ACC112 (cell line): Measurements from ENCODE around the gene KRT222.

ENCODE experiments used
- H2AFZ ChIP-seq: fragments of 200-600 bp; sonication (generic); one replicate; pipeline ENCODE4 v1.6.0; 2017; ENCODE audit warnings: antibody characterized with exemption, low read length; ENCODE audit not compliant: unreplicated experiment
- H3K27ac ChIP-seq: fragments of 200-600 bp; sonication (generic); 2 replicates; pipeline ENCODE4 v1.5.1; 2014; ENCODE audit warnings: low read depth, mild to moderate bottlenecking, antibody characterized with exemption, low read length, moderate library complexity
- H3K27me3 ChIP-seq: fragments of 200-600 bp; sonication (generic); 2 replicates; pipeline ENCODE4 v1.6.1; 2014; ENCODE audit warnings: mild to moderate bottlenecking, antibody characterized with exemption, low read length, moderate library complexity, mixed read lengths; ENCODE audit not compliant: insufficient read depth
- H3K36me3 ChIP-seq: fragments of 200-600 bp; sonication (generic); 2 replicates; pipeline ENCODE4 v1.6.1; 2016; ENCODE audit warnings: mild to moderate bottlenecking, antibody characterized with exemption, low read length, moderate library complexity, mixed read lengths; ENCODE audit not compliant: insufficient read depth
- H3K4me1 ChIP-seq: fragments of 200-600 bp; sonication (generic); one replicate; pipeline ENCODE4 v1.6.1; 2016; ENCODE audit warnings: low read length, mixed read lengths; ENCODE audit not compliant: insufficient read depth, unreplicated experiment, control insufficient read depth
- H3K4me3 ChIP-seq: fragments of 200-600 bp; sonication (generic); 2 replicates; pipeline ENCODE4 v1.5.1; 2014; ENCODE audit warnings: mild to moderate bottlenecking, low read depth, low read length
- H3K79me2 ChIP-seq: fragments of 200-600 bp; sonication (generic); one replicate; pipeline ENCODE4 v1.6.0; 2016; ENCODE audit warnings: low read length; ENCODE audit not compliant: control insufficient read depth, unreplicated experiment, insufficient read depth

Gene KRT222

DNA sequence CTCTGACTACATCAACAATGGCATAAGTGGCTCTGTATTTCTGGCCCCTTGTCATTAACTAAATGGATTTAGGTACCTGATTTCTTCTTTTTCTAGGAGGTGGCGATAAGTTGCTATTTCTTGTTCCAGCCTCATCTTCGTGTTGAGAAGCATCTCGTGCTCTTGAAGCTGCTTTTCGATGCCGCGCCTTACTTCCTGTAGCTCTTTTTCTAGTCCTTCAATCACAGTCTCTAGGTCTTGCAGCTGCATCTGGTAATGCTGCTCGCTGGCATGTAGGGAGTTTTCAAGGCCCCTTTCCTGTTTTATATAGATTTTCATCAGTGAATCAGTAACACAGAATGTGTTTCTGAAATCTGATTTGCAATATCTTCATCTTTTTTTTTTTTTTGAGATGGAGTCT, 5.1 kb downstream of the KRT222 start:
- H3K36me3 ChIP-seq = no peaks in the 10 kb centered on the region
- no peak overlapping the region for H2AFZ ChIP-seq
- H3K79me2 ChIP-seq = no peaks in the 10 kb centered on the region
- no peaks in the 10 kb centered on the region for H3K4me1 ChIP-seq
- no peak overlapping the region for H3K4me3 ChIP-seq
- H3K27ac ChIP-seq = no peak overlapping the region
- H3K27me3 ChIP-seq = no peaks in the 10 kb centered on the region

- no peaks in the 10 kb centered on the region for H3K4me1 ChIP-seq
- no peaks in the 10 kb centered on the region for H3K79me2 ChIP-seq
- H2AFZ ChIP-seq = no peak overlapping the region
- H3K36me3 ChIP-seq = no peaks in the 10 kb centered on the region
- H3K4me3 ChIP-seq = no peak overlapping the region
- H3K27ac ChIP-seq = no peak overlapping the region
- no peaks in the 10 kb centered on the region for H3K27me3 ChIP-seq
These were observed 6.6 kb downstream of the KRT222 start for GRCh38 chr17:40658396-40658795.

DNA sequence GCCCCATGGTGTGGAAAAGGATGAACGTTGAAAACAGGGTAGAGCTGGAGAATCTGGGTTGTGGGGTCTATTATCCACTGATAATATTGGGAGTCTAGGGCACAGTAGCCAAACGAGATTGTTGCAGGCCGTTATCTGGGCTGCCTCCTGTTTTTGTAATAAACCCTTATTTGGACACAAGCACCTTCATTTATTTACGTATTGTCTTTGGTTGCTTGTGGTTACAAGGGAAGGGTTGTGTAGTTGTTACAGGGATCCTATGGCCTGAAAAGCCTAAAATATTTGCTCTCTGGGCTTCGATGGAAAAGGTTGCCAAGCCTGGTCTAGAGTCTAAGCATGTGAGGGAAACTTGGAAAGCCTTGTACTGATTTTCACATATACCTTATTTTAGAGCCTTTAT, 13.0 kb downstream of the KRT222 start:
- Histone ChIP-seq H2AFZ (no peak overlapping the region), H3K27me3 (no peaks in the 10 kb centered on the region), H3K4me1 (peaks cover 6% of the 10 kb centered on the region), H3K36me3 (no peaks in the 10 kb centered on the region), H3K79me2 (peaks cover 15% of the 10 kb centered on the region), H3K4me3 (no peak overlapping the region), H3K27ac (no peak overlapping the region)

GRCh38 chr17:40648384-40648968, 16.5 kb downstream of the KRT222 start:
- Histone ChIP-seq H2AFZ (peak overlapping the region; percentile 93), H3K4me3 (peak overlapping the region; percentile 90), H3K27ac (peak overlapping the region; percentile 88), H3K4me1 (peaks cover 22% of the 10 kb centered on the region), H3K79me2 (peaks cover 45% of the 10 kb centered on the region), H3K27me3 (no peaks in the 10 kb centered on the region), H3K36me3 (peaks cover 10% of the 10 kb centered on the region)

- no peaks in the 10 kb centered on the region for H3K27me3 ChIP-seq
- H3K27ac ChIP-seq = peak within 1 kb of the TSS; percentile 88
- H3K4me1 ChIP-seq = peaks cover 22% of the 10 kb centered on the region
- H3K4me3 ChIP-seq = peak within 1 kb of the TSS; percentile 90
- peak within 1 kb of the TSS; percentile 93 for H2AFZ ChIP-seq
- peaks cover 51% of the 10 kb centered on the region for H3K79me2 ChIP-seq
- peaks cover 17% of the 10 kb centered on the region for H3K36me3 ChIP-seq
These were observed 17.2 kb downstream of the KRT222 start, which contains the start of gene SMARCE1 for GRCh38 chr17:40647624-40648383. TSS of gene SMARCE1 (minus strand) at chr17:40647818. CDS start at chr17:40645802, 2,016 bp downstream.

GRCh38 chr17:40646791-40647623, 18.0 kb downstream of the KRT222 start:
- peaks cover 22% of the 10 kb centered on the region for H3K4me1 ChIP-seq
- peaks cover 25% of the 10 kb centered on the region for H3K36me3 ChIP-seq
- no peaks in the 10 kb centered on the region for H3K27me3 ChIP-seq
- H3K79me2 ChIP-seq = peaks cover 51% of the 10 kb centered on the region
- H2AFZ ChIP-seq = peak overlapping the region; percentile 93
- peak overlapping the region; percentile 90 for H3K4me3 ChIP-seq
- H3K27ac ChIP-seq = peak overlapping the region; percentile 88

- Histone ChIP-seq H3K36me3 (peaks cover 36% of the 10 kb centered on the region), H3K79me2 (peaks cover 54% of the 10 kb centered on the region)
These were observed 19.0 kb downstream of the KRT222 start for GRCh38 chr17:40645943-40646342.

DNA sequence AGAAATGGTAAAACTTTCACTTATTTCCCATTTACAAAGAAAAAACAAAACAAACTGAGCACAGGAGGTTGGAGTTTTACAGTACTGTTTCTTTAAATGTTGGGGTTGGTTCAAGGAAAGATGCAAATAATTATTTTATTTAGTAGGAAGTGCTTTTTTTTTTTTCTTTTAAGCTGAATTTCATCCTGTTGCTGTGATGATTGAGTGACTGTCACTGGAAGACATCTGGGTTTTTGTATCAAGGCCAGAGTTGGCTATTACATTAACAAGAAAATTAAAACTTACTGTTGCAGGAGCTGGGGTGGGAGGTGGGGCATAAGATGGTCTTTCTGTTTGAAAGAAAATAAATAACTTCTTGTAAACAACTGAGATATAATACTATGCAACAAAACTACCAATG, 19.7 kb downstream of the KRT222 start:
- Histone ChIP-seq H3K27me3 (no peaks in the 10 kb centered on the region), H3K27ac (no peak overlapping the region), H3K79me2 (peaks cover 58% of the 10 kb centered on the region), H2AFZ (no peak overlapping the region), H3K4me3 (no peak overlapping the region; the same call in 1 of the 2 replicates), H3K4me1 (peaks cover 22% of the 10 kb centered on the region), H3K36me3 (peaks cover 39% of the 10 kb centered on the region)

More at GRCh38 chr17:40645943-40646342, 19.0 kb downstream of the KRT222 start:
- Histone ChIP-seq H3K4me1 (peaks cover 22% of the 10 kb centered on the region), H3K4me3 (peak overlapping the region; percentile 90), H2AFZ (no peak overlapping the region), H3K27me3 (no peaks in the 10 kb centered on the region), H3K27ac (no peak overlapping the region)

DNA sequence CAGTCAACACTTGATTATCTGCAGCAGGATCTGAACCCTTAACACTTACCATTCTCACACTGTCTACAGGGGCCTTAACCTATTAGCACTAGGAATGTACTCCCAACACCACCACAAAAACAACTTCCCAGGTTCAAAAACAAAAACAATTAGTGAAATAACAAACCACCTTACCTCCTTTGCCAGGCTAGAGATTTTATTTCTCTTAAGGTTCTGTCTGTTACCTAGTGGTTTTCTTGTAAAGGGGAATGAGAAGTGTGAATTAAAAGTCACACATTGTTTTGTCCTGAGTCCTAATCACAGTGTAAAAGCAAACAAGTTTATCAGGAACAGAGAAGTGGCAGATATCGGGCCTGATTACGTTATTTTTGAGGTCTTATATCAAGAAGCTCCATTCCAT, 27.0 kb downstream of the KRT222 start:
- no peak overlapping the region for H2AFZ ChIP-seq
- peaks cover 65% of the 10 kb centered on the region for H3K36me3 ChIP-seq
- H3K27me3 ChIP-seq = no peaks in the 10 kb centered on the region
- no peak overlapping the region for H3K4me3 ChIP-seq
- H3K79me2 ChIP-seq = peaks cover 20% of the 10 kb centered on the region
- no peak overlapping the region for H3K27ac ChIP-seq
- H3K4me1 ChIP-seq = no peaks in the 10 kb centered on the region

GRCh38 chr17:40633871-40634270, 31.1 kb downstream of the KRT222 start:
- H3K79me2 ChIP-seq = peaks cover 1% of the 10 kb centered on the region
- H3K27me3 ChIP-seq = no peaks in the 10 kb centered on the region
- no peak overlapping the region for H3K27ac ChIP-seq
- H3K4me3 ChIP-seq = no peak overlapping the region
- no peaks in the 10 kb centered on the region for H3K4me1 ChIP-seq
- peaks cover 53% of the 10 kb centered on the region for H3K36me3 ChIP-seq
- no peak overlapping the region for H2AFZ ChIP-seq
